HUES6 (cell line): ENCODE data around the gene ISX.

Experiments
- H3K27ac ChIP-seq: 2 replicates; pipeline ENCODE4 v1.7.0; 2013; ENCODE audit warnings: low read depth, mild to moderate bottlenecking, low read length, inconsistent platforms
- H3K27me3 ChIP-seq: 2 replicates; pipeline ENCODE4 v1.6.1; 2013; ENCODE audit warnings: low read length; ENCODE audit not compliant: control insufficient read depth, insufficient read depth
- H3K36me3 ChIP-seq: 2 replicates; pipeline ENCODE4 v1.6.1; 2013; ENCODE audit warnings: low read length; ENCODE audit not compliant: control insufficient read depth, insufficient read depth
- H3K4me1 ChIP-seq: 2 replicates; pipeline ENCODE4 v1.6.1; 2013; ENCODE audit warnings: low read length; ENCODE audit not compliant: control insufficient read depth, insufficient read depth
- H3K4me3 ChIP-seq: 2 replicates; pipeline ENCODE4 v1.5.1; 2013; ENCODE audit warnings: low read depth, low read length
- H3K9ac ChIP-seq: one replicate; pipeline ENCODE4 v1.6.1; 2013; ENCODE audit warnings: mild to moderate bottlenecking, low read length
- H3K9me3 ChIP-seq: 2 replicates; pipeline ENCODE4 v1.6.1; 2013; ENCODE audit warnings: low read depth, low read length; ENCODE audit not compliant: control insufficient read depth, insufficient read depth

The ISX gene

DNA sequence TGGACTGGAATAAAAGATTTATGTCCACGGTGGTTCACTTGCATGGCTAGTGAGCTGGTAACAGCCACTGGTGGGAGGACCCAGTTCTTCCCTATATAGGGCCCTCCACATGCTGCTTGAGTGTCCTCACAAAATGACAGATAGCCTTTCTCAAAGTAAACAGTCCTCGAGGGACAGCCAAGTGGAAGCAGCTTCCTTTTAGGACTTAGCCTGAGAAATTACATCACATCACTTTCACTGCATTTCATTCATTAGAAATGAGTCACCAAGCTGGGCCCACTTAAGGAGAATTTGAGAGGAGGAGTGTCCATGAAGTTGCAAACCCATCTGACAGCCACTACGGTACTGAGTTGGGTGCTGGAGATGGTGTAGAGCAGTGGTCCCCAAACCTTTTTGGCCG is 7.0 kb downstream of the ISX start:
- H3K9ac ChIP-seq, result no peak overlapping the region
- no peak overlapping the region for H3K27ac ChIP-seq
- H3K9me3 ChIP-seq, result no peaks in the 10 kb centered on the region
- no peak overlapping the region for H3K4me3 ChIP-seq
- H3K27me3 ChIP-seq, result no peaks in the 10 kb centered on the region; the same call in 1 of the 2 replicates
- H3K36me3 ChIP-seq, result no peaks in the 10 kb centered on the region
- H3K4me1 ChIP-seq, result no peaks in the 10 kb centered on the region

DNA sequence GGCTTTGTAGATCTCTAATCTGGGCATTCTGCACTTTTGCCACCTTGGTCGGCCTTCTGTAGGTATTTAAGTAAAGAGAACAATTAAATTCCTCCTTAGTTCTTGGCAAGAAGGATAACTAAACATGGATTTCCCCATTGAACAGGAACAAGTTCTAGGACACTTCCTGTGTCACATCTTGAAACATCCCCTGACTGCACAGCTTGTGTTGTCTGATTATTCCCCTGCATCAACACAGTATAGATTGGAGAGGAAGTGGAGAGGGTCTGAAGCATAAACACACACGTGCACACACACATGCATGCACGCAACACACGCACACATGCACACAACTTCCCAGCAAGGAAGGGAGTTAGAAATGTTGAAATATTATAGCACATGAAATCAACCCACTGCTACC is 8.6 kb downstream of the ISX start:
- Histone ChIP-seq H3K9me3 (no peaks in the 10 kb centered on the region), H3K4me1 (no peaks in the 10 kb centered on the region), H3K27ac (no peak overlapping the region), H3K36me3 (no peaks in the 10 kb centered on the region), H3K9ac (no peak overlapping the region), H3K27me3 (peaks cover 3% of the 10 kb centered on the region; the same call in 1 of the 2 replicates), H3K4me3 (no peak overlapping the region)

DNA sequence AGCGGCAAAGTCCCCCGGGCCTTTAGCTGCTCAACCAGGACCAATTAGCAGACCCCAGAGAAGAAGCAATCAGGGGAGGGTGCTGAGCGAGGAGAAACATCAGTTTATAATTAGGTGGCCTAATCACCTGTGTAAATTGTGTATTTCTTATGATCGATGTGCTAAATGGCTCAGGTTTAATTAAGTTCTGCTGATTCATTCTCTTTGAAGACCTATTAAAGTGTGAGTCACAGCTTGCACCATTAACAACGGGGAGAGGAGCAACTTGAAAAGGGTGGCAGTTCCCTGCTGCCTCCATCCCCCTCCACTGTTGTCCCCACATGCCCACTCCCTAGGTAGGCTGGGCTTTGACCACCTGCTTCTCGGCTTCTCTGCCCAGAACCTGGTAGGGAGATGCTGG is 10.7 kb downstream of the ISX start:
- Histone ChIP-seq H3K27me3 (peaks cover 12% of the 10 kb centered on the region; the same call in 1 of the 2 replicates), H3K36me3 (no peaks in the 10 kb centered on the region), H3K9ac (no peak overlapping the region), H3K4me1 (no peaks in the 10 kb centered on the region), H3K27ac (no peak overlapping the region), H3K9me3 (no peaks in the 10 kb centered on the region), H3K4me3 (no peak overlapping the region)

DNA sequence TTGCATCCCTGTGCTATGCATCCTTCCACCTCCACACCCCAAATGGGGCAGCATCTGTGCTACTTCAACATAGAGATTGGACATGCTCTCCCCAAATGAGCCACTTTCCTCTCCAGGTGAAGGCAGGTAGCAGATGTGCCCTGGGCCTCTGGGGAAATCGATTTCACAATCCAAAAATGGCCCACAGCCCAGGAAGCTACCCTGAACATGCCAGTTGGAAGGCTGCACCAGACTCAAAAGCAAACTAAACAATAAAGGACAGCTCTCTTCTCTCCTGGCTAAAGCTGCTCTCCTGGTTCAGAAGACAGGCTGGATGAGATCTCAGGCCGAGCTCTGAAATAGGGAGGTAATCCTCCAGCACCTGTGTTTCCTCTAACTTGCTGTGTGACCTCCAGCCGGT is 19.7 kb downstream of the ISX start:
- Histone ChIP-seq H3K4me1 (no peaks in the 10 kb centered on the region), H3K4me3 (no peak overlapping the region), H3K27ac (no peak overlapping the region), H3K9ac (no peak overlapping the region), H3K36me3 (no peaks in the 10 kb centered on the region), H3K27me3 (peaks cover 6% of the 10 kb centered on the region; the same call in 1 of the 2 replicates), H3K9me3 (peaks cover 23% of the 10 kb centered on the region; the same call in 1 of the 2 replicates)

DNA sequence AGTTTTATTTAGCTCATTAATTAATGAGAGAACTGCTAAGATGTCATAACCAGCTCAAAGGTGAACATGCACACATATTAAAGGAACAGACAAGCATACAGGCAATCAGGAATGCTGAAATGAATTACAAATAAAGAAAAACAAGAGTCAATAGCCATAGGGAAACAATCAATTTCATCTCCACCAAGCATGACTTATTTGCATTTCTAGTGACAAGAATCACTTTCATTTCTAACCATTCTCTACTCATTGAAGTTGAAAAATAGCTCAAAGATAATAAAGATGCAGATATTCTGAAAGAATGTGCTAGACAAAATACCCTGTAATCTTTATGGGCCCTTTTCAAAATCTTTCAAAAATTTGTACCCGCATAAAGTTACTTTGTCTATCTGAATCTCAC is 23.2 kb downstream of the ISX start:
- H3K36me3 ChIP-seq, result no peaks in the 10 kb centered on the region
- H3K9me3 ChIP-seq, result peaks cover 7% of the 10 kb centered on the region; the same call in 1 of the 2 replicates
- H3K4me1 ChIP-seq, result no peaks in the 10 kb centered on the region
- H3K27ac ChIP-seq, result no peak overlapping the region
- peaks cover 9% of the 10 kb centered on the region; the same call in 1 of the 2 replicates for H3K27me3 ChIP-seq
- no peak overlapping the region for H3K9ac ChIP-seq
- H3K4me3 ChIP-seq, result no peak overlapping the region

DNA sequence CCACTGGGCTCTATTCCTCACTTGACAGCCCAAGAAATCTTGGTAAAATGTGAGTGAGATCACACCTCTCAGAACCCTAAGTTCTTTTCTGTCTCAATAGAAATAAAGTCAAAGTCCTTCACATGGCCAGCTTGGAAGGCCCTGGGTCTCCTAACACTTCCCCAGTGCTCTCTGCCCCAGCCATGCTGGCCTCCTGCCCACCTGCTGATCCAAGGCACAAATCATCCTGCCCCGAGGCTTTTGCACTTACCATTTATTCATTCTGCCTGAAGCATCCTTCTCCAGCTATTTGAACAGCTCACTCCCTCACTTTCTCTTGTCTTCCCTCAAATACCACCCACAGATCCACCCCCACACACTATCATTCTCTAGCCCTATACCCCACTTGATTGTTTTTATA is 26.4 kb downstream of the ISX start:
- Histone ChIP-seq H3K27ac (no peak overlapping the region), H3K4me3 (no peak overlapping the region), H3K9me3 (0 out of 2 replicates have a peak, but pooled peaks cover 4% of the 10 kb centered on the region), H3K27me3 (peaks cover 29% of the 10 kb centered on the region; the same call in 1 of the 2 replicates), H3K36me3 (no peaks in the 10 kb centered on the region), H3K9ac (no peak overlapping the region), H3K4me1 (no peaks in the 10 kb centered on the region)

DNA sequence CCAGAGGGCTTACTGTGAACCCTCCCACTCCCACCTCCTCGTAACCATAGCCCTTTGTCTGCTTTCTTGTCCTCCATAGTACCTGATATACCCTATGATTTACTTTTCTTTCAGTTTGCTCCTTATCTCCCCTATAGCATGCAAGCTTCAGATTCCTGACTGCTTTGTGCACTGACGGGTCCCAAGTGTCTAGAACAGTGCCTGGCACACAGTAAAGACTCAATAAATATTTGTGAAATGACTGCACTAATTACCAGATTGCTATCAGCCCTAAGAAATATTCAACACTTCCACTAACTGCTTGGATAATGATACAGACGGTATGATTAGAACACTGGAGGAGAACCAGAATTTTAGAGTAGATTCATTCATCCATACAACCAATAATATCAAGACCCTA is 33.0 kb downstream of the ISX start:
- Histone ChIP-seq H3K4me3 (no peak overlapping the region), H3K36me3 (no peaks in the 10 kb centered on the region), H3K9ac (no peak overlapping the region), H3K27ac (no peak overlapping the region), H3K4me1 (no peaks in the 10 kb centered on the region), H3K27me3 (peaks cover 44% of the 10 kb centered on the region; the same call in 1 of the 2 replicates), H3K9me3 (no peaks in the 10 kb centered on the region)

DNA sequence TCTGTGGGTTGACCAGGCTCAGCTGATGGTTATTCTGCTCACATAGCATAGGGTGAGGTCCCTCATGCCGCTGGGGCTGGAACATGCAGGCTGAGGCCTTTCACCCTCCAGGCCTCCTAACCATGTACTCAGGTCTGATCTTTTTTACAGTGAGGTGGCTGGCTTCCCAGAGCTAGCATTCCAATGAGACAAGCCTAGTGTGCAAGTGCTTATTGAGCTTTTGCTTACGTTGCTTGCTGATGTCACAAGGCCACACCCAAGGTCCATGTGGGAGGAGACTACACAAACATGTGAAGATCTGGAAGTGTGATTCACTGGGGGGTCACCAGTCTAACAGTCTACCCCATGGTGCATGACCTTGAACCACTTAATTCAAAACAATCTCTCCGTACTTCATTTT is 33.9 kb downstream of the ISX start:
- Histone ChIP-seq H3K9me3 (no peaks in the 10 kb centered on the region), H3K27ac (no peak overlapping the region), H3K27me3 (peaks cover 47% of the 10 kb centered on the region; the same call in 1 of the 2 replicates), H3K4me3 (no peak overlapping the region), H3K9ac (no peak overlapping the region), H3K4me1 (no peaks in the 10 kb centered on the region), H3K36me3 (no peaks in the 10 kb centered on the region)

DNA sequence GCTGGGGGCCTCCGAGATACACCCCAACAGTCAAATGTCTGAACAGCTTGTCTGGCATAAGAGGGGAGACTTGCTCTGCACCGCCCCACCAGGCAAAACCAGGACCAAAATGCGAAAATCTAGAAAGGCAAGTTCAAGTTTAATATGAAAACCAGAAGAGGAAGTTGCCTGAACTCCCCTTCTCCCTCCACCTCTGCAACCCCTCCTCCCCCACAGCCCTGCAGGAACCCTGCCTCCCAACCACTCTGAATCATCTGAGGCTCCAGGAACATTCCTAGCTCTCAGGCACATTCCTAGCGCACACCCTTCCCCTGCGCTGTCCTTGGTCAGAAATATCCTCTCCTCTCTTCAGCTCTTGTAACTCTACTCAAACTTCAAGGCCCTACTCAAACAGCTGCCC is 36.7 kb downstream of the ISX start:
- Histone ChIP-seq H3K27me3 (peaks cover 47% of the 10 kb centered on the region; the same call in 1 of the 2 replicates), H3K4me3 (no peak overlapping the region), H3K9me3 (no peaks in the 10 kb centered on the region), H3K27ac (no peak overlapping the region), H3K36me3 (no peaks in the 10 kb centered on the region), H3K4me1 (no peaks in the 10 kb centered on the region), H3K9ac (no peak overlapping the region)

DNA sequence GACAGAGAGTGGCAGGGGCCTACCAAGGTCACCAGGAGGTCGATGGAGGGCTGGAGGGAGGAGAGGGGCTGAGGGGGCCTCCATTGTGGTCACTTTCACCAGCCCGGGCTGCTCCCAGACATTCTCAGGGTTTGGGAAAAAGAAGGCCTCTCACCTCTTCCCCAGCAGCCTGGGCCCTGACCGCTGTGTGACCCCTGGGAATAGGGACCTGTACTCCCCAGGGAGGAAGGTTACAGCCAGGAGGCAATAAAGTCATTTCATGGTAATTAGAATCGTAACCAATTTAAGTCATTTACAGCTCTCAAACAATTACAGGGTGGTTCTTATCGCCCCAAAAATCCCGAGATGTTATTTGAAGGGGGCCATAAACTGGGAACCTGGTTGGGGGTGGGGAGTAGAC is 37.8 kb downstream of the ISX start:
- Histone ChIP-seq H3K27ac (no peak overlapping the region), H3K4me3 (no peak overlapping the region), H3K27me3 (peaks cover 43% of the 10 kb centered on the region; the same call in 1 of the 2 replicates), H3K9me3 (no peaks in the 10 kb centered on the region), H3K9ac (no peak overlapping the region), H3K36me3 (no peaks in the 10 kb centered on the region), H3K4me1 (no peaks in the 10 kb centered on the region)

DNA sequence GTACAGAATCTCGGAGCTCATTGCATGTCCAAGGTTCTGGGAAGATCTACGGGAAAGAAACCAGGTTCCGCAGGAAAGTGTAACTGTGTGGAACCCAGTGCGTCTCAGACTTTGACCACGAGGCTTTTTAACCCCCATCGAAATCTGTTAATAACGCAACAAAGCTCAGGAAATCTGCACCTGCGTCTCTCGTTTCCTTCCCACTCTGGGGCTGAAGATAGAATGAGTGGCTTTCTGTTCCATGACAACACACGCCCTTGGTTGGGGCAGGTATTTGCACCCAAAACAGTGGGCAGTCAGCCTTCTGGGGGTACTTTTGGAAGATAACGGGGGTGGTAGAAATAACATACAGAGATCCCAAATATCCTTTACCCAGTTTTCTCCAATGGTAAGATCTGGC is 38.5 kb downstream of the ISX start:
- Histone ChIP-seq H3K27ac (no peak overlapping the region), H3K4me1 (no peaks in the 10 kb centered on the region), H3K27me3 (peaks cover 48% of the 10 kb centered on the region; the same call in 1 of the 2 replicates)

DNA sequence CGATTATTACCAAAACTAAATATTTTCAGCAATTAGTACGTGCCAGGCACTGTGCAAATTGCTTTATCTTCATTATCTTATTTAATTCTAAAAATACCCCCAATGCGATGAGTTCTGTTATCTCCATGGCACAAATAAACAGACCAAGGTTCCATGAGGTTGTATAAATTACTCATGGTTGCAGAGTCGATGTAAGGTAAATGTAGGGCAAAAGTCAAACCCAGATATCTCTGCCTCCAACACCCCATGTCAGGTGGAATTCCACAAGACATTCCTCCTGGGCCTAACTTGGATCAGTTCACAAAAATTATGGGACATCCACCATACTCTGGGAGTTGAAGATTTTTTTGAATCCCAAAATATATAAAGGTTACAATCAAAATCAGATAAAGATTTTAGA is 43.7 kb downstream of the ISX start:
- no peak overlapping the region for H3K4me3 ChIP-seq
- no peaks in the 10 kb centered on the region for H3K36me3 ChIP-seq
- H3K4me1 ChIP-seq, result no peaks in the 10 kb centered on the region
- H3K9ac ChIP-seq, result no peak overlapping the region
- no peaks in the 10 kb centered on the region for H3K9me3 ChIP-seq
- peaks cover 61% of the 10 kb centered on the region; the same call in 1 of the 2 replicates for H3K27me3 ChIP-seq
- no peak overlapping the region for H3K27ac ChIP-seq

More for the DNA sequence above, 38.5 kb downstream of the ISX start:
- Histone ChIP-seq H3K9ac (no peak overlapping the region), H3K36me3 (no peaks in the 10 kb centered on the region), H3K4me3 (no peak overlapping the region), H3K9me3 (no peaks in the 10 kb centered on the region)
